K562 treated with DMSO at 1 percent for 24 hours (cell line): ENCODE results near the gene GOLGA8F. TPM values are rescaled to one million over a fixed set of nuclear protein-coding genes. Genes with fewer than 3 reads are reported as not detected.

Experiments
- total RNA-seq: library from RNA; unstranded; fragments of 300-600 nt; gene quantifications from 2 replicates; pipeline ENCODE4 v1.2.3, GENCODE V29; 2022; ENCODE audit warnings: low read depth; ENCODE audit not compliant: insufficient read depth

GOLGA8F gene, protein sequence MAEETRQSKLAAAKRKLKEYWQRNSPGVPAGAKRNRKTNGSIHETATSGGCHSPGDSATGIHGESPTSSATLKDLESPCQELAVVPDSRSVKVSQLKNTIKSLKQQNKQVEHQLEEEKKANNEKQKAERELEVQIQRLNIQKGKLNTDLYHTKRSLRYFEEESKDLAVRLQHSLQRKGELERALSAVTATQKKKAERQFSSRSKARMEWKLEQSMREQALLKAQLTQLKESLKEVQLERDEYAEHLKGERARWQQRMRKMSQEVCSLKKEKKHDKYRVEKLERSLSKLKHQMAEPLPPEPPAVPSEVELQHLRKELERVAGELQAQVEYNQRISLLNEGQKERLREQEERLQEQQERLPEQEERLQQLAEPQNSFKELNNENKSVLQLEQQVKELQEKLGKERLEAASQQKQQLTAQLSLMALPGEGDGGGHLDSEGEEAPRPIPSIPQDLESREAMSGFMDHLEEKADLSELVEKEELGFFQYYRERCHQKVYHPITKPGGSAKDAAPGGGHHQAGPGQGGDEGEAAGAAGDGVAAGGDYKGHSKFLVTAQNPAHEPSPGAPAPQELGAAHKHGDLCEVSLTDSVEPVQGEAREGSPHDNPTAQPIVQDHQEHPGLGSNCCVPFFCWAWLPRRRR
- total RNA-seq: 0.07 and 0.12 TPM in 2 replicates

DNA sequence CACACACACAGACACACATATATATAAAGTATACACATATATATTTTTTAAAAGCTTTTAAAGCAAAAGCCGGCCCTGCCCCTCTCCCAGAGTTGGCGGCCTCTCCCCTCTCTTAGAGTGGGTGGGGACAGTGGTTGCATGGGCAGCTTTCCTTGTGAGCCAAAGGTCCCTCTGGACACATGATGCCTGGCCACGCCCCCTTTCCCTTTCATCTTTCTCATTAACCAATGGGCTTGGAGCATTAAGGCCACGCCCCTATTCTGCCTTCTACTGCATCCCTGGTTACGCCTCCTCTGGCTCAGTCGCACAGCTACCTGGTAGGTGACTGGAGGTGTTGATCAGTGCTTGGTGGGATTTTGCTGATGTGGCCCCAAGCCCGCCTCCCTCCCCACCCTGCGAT, at the start of gene GOLGA8F:
Gene GOLGA8F, plus strand, starts transcription at position 301 of the 400 bp plus-strand sequence. Its CDS starts 98 bp downstream, at position 399.

DNA sequence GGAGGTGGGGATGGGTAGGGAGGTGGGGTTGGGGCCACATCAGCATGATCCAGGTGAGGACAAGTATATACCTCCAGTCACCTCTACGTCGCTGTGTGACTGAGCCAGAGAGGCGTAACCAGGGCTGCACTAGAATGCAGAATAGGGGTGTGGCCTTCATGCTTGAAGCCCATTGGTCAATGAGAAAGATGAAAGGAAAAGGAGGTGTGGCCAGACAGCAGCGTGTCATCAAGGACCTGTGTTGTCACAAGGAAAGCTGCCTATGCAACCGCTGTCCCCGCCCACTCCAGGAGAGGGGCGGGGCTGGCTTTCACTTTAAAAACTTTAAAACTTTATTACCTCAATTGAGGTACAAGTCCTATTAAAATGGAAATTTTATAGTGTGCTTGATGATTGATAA, 20.5 kb upstream of the GOLGA8F start, which contains the start of gene GOLGA6L24:
Gene GOLGA6L24, minus strand, starts transcription at position 101 of the 400 bp plus-strand sequence. Its CDS starts 61 bp downstream, at position 40.

Other genes starting within 250 kb of the GOLGA8F start
- 52.9 and 63.4 TPM in 2 replicates for gene HERC2, start 56.5 kb upstream of the GOLGA8F start, total RNA-seq
- not detected in 2 replicates for gene GOLGA6L24, start 20.6 kb upstream of the GOLGA8F start, total RNA-seq
- 0.12 and 0.19 TPM in 2 replicates for gene GOLGA8G, start 154.3 kb downstream of the GOLGA8F start, total RNA-seq
- gene GOLGA6L25, start 174.9 kb downstream of the GOLGA8F start, total RNA-seq: not detected in 2 replicates